GM18909 (cell line): ENCODE measurements around the gene NLE1.
"Not testable (repeated sequence)": the region's sequence is repeated elsewhere in the genome, so short reads cannot be mapped to it uniquely, and the experiment has no call there.

Experiments used
- ATAC-seq: cut with Tn5 transposase; IDR thresholded peaks from one replicate; pipeline ENCODE4 v1.9.1; 2021; ENCODE audit warnings: mild to moderate bottlenecking; ENCODE audit not compliant: unreplicated experiment, poor library complexity

NLE1 gene

DNA sequence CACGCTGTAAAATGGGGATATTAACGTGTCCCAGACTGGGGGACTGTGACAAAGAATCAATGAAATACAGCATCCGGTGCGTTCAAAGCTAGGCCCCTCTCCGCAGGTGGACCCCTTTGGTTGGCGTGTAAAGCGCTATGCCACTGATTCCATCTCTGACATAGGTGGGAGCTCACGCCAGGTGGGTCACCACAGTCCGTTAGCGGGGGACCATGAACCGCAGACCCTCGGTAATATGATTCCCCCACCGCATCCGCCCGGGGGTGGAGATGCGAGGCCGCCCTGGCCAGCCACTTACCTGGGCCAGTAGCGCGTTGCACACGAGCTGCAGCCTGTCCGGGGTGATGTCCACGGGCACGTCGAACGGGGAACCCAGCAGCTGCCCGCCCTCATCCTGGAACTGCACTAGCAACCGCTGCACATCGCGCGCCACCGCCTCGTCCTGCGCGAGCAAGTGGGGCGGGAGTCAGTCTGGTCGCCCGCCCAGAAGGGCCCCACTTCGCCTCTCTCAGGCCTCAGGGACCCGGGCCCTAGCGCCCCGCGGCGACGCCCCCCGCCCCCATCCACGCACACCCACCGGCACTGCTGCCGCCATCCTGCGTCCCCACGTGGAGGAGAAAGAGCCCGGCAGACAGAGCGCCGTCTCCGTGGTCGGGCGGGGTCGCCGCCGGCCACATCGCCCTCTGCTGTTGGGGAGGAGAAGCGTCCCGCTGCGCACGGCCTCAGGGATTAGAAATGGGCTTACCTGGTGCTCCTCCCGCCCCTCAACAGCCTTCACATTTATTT lies at the start of gene NLE1:
Gene NLE1 (minus strand): TSS at position 623 of the 786 bp plus-strand sequence. CDS start 28 bp downstream, at position 595.
- ATAC-seq = peak; percentile 83

DNA sequence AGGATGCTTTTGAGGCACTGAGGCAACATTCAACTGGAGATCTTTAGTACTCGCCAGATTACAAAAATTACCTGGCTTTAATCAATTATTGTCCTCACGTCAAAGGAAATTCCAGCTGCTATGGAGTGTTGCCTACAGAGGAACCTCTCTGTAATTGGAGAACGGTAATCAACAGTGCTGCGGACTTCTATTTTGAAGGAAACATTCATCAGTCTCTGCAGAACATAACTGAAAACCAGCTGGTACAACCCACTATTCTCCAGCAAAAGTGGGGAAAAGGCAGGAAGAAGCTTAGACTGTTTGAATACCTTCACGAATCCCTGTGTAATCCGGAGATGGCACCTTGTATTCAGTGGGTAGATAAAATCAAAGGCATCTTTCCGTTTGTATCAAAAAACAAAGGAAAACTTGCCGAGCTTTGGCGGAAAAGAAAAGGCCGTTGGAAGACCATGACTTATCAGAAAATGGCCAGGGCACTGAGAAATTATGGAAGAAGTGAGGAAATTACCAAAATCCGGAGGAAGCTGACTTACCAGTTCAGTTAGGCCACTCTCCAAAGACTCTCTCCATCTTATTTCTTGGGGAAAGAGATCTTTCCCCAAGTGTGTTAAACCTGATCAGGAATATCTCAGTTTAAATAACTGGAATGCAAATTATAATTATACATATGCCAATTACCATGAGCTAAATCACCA lies 49.0 kb upstream of the NLE1 start:
- ATAC-seq = no peak

DNA sequence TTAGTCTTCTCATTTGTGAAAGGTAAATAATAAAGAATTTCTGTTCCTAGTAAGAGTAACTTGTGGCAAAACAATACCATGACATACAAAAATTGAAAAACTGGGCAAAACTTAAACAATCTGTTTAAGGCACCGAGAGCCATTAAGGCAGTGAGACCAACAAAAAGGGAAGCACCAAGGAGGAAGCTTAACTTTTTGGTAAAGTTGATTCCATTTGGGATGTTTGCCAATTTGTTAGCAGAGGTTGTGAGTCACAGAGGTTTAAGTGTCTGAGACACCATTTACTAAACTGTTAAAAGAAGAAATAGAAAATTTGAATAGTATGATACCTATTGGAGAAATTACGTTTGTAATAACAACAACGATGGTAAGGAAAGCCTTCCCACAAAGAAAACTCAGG lies 47.2 kb upstream of the NLE1 start:
- ATAC-seq = no peak

DNA sequence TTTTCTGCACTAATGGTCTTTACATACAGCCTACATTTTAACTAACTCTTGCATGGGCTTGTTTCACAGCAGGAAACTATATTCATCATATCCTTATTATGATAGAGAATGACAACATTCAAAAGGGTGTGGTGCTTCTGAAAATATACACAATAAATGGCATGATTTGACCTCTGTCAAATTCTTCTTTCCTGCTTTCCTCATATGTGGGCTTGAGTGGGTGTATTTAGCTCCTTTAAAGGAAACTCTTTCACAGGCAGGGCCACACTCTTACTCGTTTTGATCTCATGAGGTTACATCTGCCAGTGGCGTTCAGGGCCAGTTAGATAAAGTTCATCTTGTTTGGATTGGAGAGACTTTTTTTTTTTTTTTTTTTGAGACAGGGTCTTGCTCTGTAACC lies 46.0 kb upstream of the NLE1 start:
- ATAC-seq = no peak

DNA sequence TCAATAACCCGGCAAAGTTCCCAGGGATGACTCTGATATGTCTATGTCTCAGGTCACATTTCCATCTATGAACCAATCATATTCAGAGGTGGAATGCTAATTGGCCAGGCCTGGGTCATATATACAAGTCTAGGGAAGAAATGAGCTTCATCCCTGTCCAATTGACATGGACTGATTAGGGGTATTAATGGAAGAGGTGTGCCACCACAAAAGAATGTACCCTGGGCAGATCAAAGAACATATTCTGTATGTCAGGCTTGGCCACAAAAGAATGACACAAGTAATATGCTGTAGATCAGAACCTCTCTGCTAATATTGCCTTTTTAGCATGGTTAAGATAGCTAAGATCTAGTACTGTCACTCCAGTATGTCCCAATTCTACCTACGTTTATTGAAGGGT lies 45.4 kb upstream of the NLE1 start:
- ATAC-seq = no peak

DNA sequence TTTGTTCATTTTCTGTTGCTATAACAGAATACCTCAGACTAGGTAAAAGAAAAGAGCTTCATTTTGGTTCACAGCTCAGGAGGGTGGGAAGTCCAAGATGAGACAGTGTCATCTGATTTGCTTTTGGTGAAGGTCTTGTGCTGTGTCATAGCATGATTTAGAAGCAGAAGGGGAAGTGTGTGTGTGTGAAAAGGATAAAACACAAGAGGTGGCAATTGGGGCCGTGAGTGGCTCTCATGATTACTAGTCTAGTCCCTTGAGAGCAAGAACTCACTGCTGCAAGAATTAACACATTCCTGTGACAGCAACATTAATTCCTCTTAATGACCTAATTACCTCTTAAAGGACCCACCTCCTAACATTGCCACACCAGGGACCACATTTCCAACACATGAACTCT lies 43.7 kb upstream of the NLE1 start:
- no peak for ATAC-seq

DNA sequence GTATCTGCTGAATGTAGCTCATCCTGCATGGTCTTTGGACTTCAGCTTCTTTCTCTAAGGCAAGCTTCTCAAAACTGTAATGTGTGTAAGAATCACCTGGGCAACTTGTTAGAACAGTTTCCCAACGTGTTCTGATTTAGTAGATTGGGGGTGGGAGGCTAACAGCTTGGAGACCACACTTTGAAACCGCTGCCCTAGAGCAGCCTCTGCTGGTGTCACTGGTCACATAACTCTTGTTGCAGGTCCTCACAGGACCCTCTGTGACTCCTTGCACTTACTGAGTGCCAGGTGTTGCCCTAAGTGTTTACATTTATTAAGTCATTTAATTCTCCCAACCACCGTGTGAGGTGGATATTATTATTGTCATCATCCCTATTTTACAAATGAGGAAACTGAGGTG lies 42.2 kb upstream of the NLE1 start:
- no peak for ATAC-seq

DNA sequence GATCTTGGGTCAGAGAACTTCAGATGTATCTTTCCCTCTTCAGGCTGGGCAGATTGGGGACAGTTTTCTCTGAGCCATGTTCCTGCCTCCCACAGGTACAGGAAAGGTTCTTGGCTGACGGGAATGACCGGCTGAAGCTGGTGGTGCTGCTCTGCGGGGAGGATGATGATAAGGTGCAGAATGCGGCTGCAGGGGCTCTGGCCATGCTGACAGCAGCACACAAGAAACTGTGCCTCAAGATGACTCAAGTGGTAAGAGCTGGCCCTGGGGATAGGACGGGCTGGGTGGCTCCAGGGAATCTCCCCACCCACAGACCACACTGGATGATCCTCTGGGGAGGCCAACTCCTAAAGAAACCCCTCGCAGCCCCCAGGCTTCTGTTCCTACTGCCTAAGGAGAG lies 41.2 kb upstream of the NLE1 start:
- no peak for ATAC-seq

DNA sequence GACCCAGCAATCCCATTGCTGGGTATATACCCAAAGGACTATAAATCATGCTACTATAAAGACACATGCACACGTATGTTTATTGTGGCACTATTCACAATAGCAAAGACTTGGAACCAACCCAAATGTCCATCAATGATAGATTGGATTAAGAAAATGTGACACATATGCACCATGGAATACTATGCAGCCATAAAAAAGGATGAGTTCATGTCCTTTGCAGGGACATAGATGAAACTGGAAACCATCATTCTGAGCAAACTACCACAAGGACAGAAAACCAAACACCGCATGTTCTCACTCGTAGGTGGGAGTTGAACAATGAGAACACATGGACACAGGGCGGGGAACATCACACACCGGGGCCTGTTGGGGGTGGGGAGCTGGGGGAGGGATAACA lies 37.3 kb upstream of the NLE1 start:
- ATAC-seq = not testable (repeated sequence)

DNA sequence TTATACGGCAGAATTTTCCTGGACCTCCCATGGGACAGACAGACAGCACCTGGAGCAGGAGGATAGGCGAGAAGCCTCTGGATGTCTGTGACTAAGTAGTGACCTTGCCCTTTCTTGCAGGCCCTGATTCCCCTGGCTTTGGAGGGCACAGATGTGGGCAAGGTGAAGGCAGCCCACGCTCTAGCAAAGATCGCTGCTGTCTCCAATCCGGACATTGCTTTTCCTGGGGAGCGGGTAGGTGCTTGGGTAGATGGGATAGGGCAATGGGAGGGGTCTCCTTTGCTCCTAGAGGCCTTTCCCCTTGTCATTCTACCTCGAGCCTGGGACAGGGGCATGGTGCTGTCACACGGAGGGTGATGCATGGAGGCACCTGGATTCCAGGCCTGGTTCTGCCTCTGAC lies 34.8 kb upstream of the NLE1 start:
- no peak for ATAC-seq

DNA sequence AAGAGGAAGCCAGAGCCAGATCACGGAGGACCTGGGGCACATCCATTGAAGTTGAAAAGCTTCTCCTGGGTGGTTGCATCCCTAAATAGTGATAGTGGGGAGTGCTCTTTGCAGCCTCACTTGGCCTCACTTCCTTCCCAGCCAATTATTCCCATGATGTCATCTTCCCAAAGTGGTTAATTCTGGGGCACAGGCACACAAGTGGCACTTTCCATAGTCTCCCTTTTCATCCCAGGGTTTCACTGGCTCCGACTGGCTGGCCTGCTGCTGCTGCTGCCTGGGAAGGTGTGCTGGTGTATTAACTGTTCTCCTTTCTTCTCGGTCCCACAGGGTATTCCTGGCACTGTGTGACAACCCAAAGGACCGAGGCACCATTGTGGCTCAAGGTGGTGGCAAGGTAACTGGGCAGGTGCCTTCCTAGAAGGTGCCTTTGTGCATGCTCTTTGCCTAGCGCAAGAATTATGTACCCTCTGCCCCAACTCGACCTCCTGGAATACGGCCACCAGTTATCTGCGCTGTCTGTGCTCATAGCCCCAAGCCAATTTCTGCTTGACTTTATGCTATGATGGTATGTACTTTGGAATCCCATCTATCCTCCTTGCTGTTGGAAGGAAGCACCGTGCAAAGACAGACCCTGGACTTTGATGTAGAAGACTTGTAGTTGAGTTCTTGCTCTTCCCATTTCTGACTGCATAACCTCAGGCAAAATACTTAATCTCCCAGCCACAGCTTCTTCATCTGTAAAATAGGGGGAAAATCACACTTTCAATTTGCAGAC lies 33.7 kb upstream of the NLE1 start:
- no peak for ATAC-seq

DNA sequence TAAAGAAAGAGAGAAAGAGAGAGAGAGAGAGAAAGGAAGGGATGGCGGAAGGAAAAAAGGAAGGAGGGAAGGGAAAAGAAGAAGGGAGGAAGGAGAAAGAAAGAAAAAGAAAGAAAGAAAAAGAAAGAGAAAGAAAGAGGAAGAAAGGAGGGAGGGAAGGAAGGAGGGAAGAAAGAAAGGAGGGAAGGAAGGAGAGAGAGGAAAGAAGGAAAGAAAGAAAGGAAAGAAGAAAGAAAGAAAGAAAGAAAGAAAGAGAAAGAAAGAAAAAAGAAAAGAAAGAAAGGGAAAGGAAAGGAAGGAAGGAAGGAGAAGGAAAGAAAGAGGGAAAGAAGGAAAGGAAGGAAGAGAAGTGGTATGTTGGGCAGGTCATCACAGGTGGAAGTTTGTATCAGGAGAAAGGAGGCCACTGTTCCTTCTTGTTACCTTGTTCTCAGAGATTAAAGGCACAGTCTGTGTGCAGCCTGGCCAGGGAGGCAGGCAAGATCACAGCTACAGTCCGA lies 32.8 kb upstream of the NLE1 start:
- ATAC-seq = no peak

DNA sequence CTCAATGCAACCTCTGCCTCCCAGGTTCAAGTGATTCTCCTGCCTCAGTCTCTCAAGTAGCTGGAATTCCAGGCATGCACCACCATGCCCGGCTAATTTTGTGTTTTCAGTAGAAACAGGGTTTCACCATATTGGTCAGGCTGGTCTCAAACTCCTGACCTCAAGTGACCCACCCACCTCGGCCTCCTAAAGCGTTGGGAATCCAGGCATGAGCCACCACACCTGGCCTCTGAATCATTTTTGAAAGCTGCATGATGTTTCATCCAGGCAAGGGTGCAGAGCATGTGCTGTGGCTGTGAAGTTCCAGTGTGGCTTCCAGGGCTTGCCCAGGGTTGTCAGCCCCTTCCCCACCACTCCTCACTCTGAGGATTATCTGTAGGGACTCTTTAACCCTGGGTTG lies 30.2 kb upstream of the NLE1 start:
- not testable (repeated sequence) for ATAC-seq

DNA sequence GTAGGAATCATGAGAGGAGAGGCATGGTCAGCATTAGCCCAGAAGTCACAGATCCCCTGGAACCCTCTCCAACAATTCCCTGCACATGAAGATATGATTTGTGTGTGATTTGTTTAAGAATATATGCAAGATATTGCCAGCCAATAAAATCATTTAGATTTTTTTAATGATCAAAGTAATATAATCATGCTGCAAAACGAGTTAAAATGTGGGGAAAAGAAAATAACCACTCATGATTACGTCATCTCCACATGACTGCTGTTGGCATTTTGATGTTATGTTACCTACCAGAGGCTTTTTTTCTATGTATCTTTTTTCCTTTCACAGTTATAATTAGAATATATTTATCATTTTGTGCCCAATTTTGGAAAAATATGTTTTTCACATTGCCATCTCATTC lies 29.7 kb upstream of the NLE1 start:
- no peak for ATAC-seq

DNA sequence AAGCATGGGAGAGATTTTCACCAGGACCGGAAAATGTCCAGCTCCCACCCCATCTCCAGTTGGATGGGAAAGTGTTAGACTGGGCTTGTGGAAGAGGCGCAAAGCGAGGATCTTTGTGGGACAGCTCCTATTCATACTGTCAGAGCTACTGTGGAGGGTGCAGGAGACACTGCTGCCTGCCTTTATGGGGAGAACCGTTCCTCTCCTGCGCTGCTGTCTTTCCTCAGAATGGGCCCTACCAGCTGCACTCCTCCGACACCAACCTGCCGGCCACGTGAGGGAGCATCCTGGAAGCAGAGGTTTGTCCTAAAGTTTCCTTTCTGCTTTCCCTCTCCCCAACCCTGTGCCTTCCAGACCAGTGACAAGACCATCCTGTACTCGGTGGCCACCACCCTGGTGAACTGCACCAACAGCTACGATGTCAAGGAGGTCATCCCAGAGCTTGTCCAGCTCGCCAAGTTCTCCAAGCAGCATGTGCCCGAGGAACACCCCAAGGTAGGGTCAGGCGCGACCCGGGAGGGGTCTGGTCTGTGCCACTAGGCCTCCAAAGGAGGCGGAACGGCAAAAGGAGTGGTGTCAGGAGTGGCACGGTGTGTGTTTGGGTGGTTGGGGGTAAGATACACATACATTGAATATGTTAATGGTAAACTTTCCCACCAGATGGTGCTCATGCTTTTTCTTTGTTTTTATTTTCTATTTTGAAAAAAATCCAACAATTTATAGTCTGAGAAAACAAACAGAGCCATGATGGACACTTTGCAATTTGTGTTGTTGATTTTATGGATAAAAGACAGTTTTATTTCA lies 29.1 kb upstream of the NLE1 start:
- no peak for ATAC-seq

DNA sequence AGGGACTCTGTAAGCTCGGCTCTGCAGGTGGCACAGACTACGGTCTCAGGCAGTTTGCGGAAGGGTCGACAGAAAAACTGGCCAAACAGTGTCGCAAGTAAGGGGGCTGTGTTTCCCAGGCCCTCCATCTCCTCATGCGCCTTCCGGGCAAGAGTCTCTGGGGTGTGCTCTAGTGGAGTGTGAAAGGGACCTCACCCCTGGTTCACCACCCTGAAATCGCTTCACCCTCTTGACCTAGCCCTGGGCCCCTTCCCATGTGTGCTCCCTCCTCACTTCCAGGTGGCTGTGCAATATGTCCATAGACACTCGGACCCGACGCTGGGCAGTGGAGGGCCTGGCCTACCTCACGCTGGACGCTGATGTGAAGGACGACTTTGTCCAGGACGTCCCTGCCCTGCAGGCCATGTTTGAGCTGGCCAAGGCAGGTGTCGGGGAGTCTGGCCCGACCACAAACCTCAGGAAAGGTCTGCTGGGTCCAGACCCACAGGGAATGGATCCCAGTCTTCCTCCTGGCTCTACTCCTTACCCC lies 27.8 kb upstream of the NLE1 start:
- no peak for ATAC-seq

DNA sequence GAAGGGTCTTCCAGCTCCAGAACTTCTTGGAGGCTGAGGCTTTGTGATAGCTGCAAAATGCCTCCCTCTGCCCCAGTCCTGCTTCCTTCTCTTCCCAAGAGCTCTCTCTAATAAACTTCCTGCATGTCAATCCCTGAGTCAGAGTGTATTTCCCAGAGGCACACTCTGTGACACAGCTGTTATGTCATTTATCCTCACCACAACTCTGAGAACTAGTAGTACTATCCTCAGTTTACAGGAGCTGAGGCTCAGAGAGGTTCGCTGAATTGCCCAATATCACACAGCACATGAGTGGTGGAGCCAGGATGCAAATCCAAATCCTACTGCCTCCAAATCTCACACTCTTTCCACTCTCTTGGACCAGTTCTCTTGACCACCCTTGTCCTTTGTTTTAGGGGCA lies 25.6 kb upstream of the NLE1 start:
- no peak for ATAC-seq

DNA sequence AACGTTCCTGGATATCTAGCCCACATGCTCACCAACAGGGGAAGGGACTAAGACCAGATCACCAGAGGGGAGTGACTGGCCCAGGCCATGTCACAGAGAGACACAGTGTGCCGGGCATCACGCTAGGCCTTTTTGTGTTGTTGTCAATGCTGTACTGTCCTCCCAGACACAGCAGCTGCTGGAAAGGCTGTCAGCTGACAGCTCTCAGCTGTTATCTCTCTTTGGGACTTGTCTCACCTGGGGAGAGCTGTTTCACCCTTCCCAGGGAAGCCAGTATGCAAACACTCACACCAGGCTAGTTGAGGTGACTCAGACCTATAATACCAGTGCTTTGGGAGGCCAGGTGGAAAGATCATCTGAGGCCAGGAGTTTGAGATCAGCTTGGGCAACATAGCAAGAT lies 24.9 kb upstream of the NLE1 start:
- ATAC-seq = no peak

DNA sequence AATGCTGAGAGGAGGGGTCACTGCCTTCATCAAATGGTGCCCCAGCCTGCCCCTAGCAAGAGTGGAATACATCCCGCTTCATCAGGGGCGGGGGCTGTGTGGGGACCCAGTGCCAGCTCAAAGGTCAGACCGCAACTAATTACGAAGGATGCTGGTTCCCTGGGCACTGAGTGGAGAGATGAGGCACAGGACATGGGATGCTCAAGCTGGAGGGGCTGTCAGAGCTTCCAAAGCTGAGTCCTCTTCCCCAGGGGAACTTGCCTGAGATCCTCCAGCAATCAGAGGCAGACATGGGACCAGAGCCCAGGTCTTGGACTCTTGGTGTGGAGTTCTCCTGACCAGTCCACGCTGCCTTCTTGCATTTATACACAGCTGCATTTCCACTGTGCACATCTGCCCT lies 24.4 kb upstream of the NLE1 start:
- no peak for ATAC-seq

DNA sequence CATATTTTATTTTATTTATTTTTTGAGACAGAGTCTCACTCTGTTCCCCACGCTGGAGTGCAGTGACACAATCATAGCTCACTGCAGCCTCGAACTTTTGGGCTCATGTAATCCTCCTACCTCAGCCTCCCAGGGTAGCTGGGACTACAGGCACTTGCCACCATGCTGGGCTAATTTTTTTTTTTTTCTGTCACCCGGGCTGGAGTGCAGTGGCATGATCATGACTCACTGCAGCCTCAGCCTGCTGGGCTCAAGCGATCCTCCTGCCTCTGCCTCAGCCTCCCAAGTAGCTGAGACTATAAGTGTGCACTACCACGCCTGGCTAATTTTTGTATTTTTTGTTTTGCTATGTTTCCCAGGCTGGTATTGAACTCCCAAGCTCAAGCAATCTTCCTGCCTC lies 22.6 kb upstream of the NLE1 start:
- ATAC-seq = no peak
